ENCODE results near the gene CORO2B.

Gene CORO2B

DNA sequence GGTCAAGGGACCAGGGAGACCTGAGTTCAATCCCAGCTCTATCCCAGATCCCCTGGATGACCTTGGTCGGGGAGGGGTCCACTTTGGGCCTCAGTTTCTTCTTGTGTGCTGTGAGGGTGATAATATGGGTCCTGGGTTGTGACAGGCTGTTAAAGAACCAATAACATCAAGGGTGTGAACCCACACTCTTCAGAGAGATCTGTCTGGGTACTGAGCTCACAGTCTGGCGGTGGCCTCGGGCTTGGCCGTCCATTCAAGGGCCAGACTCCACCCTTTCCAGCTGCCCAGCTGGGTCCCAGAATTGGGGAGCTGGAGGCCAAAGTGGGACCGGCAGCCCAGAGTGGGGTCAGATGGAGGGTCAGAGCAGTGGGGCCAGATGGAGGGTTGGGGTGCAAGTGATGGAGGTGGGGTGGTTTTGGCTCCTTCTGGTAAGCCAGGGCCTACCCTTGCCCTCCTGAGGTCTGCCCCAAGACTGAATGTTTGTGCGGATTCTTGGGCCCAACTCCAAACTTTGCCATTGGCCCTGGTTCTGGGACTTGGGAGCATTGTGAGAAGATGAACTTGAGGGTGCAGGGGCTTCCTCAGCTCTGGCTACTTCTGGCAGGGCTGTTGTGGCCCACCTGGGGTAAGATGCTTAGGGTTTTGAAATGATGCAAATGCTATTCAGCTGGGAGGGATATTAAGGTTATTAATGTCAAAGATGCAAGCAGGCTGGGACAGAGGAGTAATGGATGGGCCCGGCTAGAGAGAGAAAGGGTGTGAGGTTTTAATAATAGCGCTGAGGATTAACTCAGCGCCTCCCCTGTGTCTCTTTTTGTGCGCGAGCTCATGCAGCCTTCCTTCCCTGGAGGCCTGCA is 1.5 kb downstream of the CORO2B start:
- H3K36me3 ChIP-seq, result peaks cover 30% of the 10 kb centered on the region
- H3K4me3 ChIP-seq (ENCODE audit: low read depth, low read length), result peak overlapping the region; percentile 73
- H3K27me3 ChIP-seq (ENCODE audit: insufficient read depth, low read depth, severe bottlenecking), result no peaks in the 10 kb centered on the region
- peak; percentile 38 for DNase-seq
- peak overlapping the region; percentile 93 for H3K27ac ChIP-seq
- H3K9me3 ChIP-seq (ENCODE audit: severe bottlenecking), result no peaks in the 10 kb centered on the region
- TF ChIP-seq, protein P1, sequence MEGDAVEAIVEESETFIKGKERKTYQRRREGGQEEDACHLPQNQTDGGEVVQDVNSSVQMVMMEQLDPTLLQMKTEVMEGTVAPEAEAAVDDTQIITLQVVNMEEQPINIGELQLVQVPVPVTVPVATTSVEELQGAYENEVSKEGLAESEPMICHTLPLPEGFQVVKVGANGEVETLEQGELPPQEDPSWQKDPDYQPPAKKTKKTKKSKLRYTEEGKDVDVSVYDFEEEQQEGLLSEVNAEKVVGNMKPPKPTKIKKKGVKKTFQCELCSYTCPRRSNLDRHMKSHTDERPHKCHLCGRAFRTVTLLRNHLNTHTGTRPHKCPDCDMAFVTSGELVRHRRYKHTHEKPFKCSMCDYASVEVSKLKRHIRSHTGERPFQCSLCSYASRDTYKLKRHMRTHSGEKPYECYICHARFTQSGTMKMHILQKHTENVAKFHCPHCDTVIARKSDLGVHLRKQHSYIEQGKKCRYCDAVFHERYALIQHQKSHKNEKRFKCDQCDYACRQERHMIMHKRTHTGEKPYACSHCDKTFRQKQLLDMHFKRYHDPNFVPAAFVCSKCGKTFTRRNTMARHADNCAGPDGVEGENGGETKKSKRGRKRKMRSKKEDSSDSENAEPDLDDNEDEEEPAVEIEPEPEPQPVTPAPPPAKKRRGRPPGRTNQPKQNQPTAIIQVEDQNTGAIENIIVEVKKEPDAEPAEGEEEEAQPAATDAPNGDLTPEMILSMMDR (IDR thresholded peaks at IDR 0.05; ENCODE audit: low read depth, low read length), result no peak

DNA sequence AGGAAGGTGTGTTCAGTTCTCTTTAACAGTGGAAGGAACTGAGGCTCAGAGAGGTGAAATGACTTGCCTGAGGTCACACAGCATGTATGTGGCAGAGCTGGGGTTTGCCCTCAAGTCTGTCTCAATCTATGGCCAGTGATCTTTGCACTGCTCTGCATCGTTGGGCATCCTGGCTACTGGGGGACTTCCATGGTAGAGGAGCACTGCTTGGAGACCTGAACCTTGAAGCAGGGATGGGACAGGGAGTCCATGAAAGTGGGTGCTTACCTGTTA is 2.0 kb downstream of the CORO2B start:
- TF ChIP-seq, protein P1 (IDR thresholded peaks at IDR 0.05; ENCODE audit: low read depth, low read length), result no peak
- H3K27me3 ChIP-seq (ENCODE audit: insufficient read depth, low read depth, severe bottlenecking), result no peaks in the 10 kb centered on the region
- peaks cover 30% of the 10 kb centered on the region for H3K36me3 ChIP-seq
- no peaks in the 10 kb centered on the region for H3K9me3 ChIP-seq (ENCODE audit: severe bottlenecking)
- peak overlapping the region; percentile 93 for H3K27ac ChIP-seq
- H3K4me3 ChIP-seq (ENCODE audit: low read depth, low read length), result peak overlapping the region; percentile 73
- no peak for DNase-seq

DNA sequence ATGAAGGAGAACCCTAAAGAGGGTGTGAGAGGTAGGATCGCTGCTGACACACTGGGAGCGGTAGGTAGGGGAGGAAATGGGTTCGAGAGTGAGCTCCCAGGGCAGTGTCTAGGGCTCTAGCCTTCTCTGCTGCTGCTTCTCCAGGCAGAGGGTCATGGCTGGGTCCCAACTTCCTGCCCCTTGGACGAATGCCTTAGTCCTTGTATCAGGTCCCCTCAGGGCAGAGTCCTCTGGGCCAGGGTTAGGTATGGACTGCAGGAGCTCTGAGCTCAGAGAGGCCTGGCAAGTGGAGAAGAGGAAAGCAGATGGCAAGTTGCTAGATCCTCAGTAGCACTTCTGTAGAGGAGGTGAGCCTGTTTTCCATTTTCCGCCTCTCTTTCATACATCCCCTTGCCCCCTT is 2.9 kb downstream of the CORO2B start:
- H3K36me3 ChIP-seq, result peaks cover 32% of the 10 kb centered on the region
- peak overlapping the region; percentile 93 for H3K27ac ChIP-seq
- no peaks in the 10 kb centered on the region for H3K27me3 ChIP-seq (ENCODE audit: insufficient read depth, low read depth, severe bottlenecking)
- peak; percentile 56 for DNase-seq
- TF ChIP-seq, protein P1 (IDR thresholded peaks at IDR 0.05; ENCODE audit: low read depth, low read length), result no peak
- no peaks in the 10 kb centered on the region for H3K9me3 ChIP-seq (ENCODE audit: severe bottlenecking)
- peak overlapping the region; percentile 38 for H3K4me3 ChIP-seq (ENCODE audit: low read depth, low read length)

DNA sequence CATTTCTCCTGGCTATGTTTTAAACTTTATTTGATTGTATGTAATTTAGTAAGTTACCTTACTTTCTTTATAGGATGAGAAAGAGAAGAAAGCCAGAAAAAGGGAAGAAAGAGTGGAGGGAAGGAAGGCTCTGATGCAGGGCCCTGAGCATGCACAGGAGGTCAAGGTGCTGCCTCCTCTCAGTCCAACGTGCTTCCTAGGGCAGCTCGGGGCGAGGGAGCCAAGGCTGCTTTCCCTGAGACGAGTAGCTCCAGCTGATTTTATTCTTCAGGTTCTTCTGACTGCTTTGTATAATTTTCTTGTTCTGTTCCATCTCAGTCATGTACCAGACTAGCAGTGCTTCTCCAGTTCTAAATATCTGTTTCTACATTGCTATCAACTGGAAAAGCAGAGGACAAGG is 3.4 kb downstream of the CORO2B start:
- Histone ChIP-seq H3K4me3 (ENCODE audit: low read depth, low read length) (peak overlapping the region; percentile 38), H3K9me3 (ENCODE audit: severe bottlenecking) (no peaks in the 10 kb centered on the region), H3K27me3 (ENCODE audit: insufficient read depth, low read depth, severe bottlenecking) (no peaks in the 10 kb centered on the region), H3K36me3 (peaks cover 32% of the 10 kb centered on the region), H3K27ac (peak overlapping the region; percentile 93)
- no peak for DNase-seq
- TF ChIP-seq, protein P1 (IDR thresholded peaks at IDR 0.05; ENCODE audit: low read depth, low read length), result no peak

DNA sequence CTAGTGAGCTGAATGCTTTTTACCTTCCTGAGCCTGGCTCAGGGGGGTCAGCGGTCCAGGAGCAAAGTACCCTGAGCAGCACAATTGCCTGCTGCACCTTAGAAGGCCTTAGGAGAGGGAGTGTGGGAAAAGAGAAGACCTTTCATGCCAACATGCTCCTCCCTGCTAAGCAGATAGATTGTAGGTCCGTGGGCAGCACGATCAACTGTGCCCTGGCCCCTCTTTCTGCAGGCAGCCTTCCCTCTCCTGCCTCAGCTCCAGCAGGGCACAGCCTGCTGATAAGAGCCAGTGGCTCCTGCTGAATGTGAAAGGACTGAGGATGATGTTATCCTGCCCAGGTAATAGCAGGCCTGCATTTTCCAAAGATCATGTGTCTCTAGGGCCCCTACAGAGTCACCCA is 4.1 kb downstream of the CORO2B start:
- TF ChIP-seq, protein P1 (IDR thresholded peaks at IDR 0.05; ENCODE audit: low read depth, low read length), result no peak

DNA sequence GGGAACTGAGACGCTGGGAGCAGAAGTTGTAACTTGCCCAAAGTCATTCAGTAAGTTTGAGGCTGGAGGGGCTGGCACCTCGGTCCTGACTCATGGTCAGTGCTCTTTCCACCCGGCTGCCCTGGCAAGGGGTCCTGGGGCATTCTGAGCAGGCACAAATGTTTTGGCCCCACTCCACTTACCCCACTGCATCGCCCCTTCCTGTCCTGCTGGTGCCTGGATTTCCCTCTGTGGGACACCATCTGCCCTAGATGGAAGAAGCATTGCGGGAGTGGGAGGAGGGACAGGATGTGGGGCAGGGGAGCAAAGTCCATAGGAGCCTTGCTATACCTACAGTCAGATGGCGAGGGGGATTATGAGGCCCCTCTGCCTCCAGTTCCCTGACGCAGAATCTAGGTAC is 4.5 kb downstream of the CORO2B start:
- no peak overlapping the region for H3K4me3 ChIP-seq (ENCODE audit: low read depth, low read length)
- peak; percentile 77 for DNase-seq
- no peaks in the 10 kb centered on the region for H3K9me3 ChIP-seq (ENCODE audit: severe bottlenecking)
- TF ChIP-seq, protein P1 (IDR thresholded peaks at IDR 0.05; ENCODE audit: low read depth, low read length), result no peak
- H3K36me3 ChIP-seq, result peaks cover 32% of the 10 kb centered on the region
- H3K27ac ChIP-seq, result peak overlapping the region; percentile 93
- no peaks in the 10 kb centered on the region for H3K27me3 ChIP-seq (ENCODE audit: insufficient read depth, low read depth, severe bottlenecking)

More for the DNA sequence above, 4.1 kb downstream of the CORO2B start:
- Histone ChIP-seq H3K36me3 (peaks cover 32% of the 10 kb centered on the region), H3K27me3 (ENCODE audit: insufficient read depth, low read depth, severe bottlenecking) (no peaks in the 10 kb centered on the region), H3K9me3 (ENCODE audit: severe bottlenecking) (no peaks in the 10 kb centered on the region), H3K4me3 (ENCODE audit: low read depth, low read length) (no peak overlapping the region), H3K27ac (peak overlapping the region; percentile 93)
- no peak for DNase-seq

Data from WERI-Rb-1 (cell line).